Retinal pigment epithelial cell (primary cell): ENCODE measurements around the gene LDHAL6A.
"Not testable (repeated sequence)": the region's sequence is repeated elsewhere in the genome, so short reads cannot be mapped to it uniquely, and the experiment has no call there.

ENCODE experiments used
- DNase-seq: peaks from one replicate; pipeline ENCODE4 v3.0.0-alpha.2; 2010; ENCODE audit warnings: low read depth
- H3K4me3 ChIP-seq: 2 replicates; pipeline ENCODE4 v1.5.1; 2011; ENCODE audit warnings: mild to moderate bottlenecking, low read length, control low read depth, moderate library complexity
- CTCF ChIP-seq: conservative IDR thresholded peaks from 2 replicates; pipeline ENCODE4 v1.5.1; 2011; ENCODE audit warnings: low read depth, low read length, control low read depth, inconsistent platforms

Gene LDHAL6A

GRCh38 chr11:18455686-18456372 lies at the start of gene LDHAL6A:
LDHAL6A (plus strand) TSS chr11:18455856; CDS start chr11:18456681, 825 bp downstream.
- TF ChIP-seq CTCF: no peak
- H3K4me3 ChIP-seq: no peak within 1 kb of the TSS
- no peak for DNase-seq

- not testable (repeated sequence) for H3K4me3 ChIP-seq, DNase-seq
Measured at GRCh38 chr11:18407400-18407799, 48.3 kb upstream of the LDHAL6A start.

GRCh38 chr11:18408558-18409291 lies 46.9 kb upstream of the LDHAL6A start:
- TF ChIP-seq CTCF: no peak
- DNase-seq: no peak
- H3K4me3 ChIP-seq: no peak overlapping the region

- no peak for TF ChIP-seq CTCF
- no peak overlapping the region for H3K4me3 ChIP-seq
- DNase-seq: no peak
Measured at GRCh38 chr11:18416459-18416858, 39.2 kb upstream of the LDHAL6A start.

- DNase-seq: no peak
- no peak for TF ChIP-seq CTCF
- no peak overlapping the region for H3K4me3 ChIP-seq
Measured at GRCh38 chr11:18419040-18419439, 36.6 kb upstream of the LDHAL6A start.

- no peak for TF ChIP-seq CTCF
- no peak overlapping the region for H3K4me3 ChIP-seq
- no peak for DNase-seq
Measured at GRCh38 chr11:18420067-18420466, 35.6 kb upstream of the LDHAL6A start.

- no peak for TF ChIP-seq CTCF
Measured at GRCh38 chr11:18427240-18427639, 28.4 kb upstream of the LDHAL6A start.

More at GRCh38 chr11:18427240-18427639, 28.4 kb upstream of the LDHAL6A start:
- DNase-seq: no peak
- no peak overlapping the region for H3K4me3 ChIP-seq
